ENCODE data around the gene WDR93. TPM values are rescaled to one million over a fixed set of nuclear protein-coding genes. Genes with fewer than 3 reads are reported as not detected.
A peak's percentile ranks its signal among the peaks of the same experiment; 100 is the strongest.

WDR93 gene
- total and polyA plus RNA-seq, 2 donors from 2014 or later = 1.2 to 2.5 TPM

DNA sequence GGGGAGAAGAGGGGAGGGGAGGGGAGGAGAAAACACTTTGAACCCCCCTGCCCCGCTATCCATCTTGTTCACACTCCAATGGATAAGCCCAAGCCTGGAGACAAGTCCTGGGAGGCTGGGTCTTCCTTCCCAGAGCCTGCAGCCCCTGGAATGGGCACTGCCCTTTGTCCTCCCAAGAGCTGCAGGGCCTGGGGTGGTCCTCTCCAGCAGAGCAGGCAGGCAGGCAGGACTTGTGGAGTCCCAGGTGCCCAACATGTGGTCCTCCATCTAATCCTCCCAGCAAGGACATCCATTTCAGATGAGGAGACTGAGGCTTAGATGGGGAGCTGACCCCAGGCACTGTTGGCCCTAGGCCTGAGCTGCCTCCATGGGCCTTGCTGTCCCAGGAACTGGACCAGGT is 75.1 kb downstream of the WDR93 start:
- intact Hi-C loops (cut with DNase I) = no loop called here
- H3K9me3 ChIP-seq (ENCODE audit: control insufficient read depth in 2 of 3, insufficient read depth in 1 of 3, low read length in 3 of 3) = no peaks in the 10 kb centered on the region
- no peak overlapping the region for H3K4me3 ChIP-seq (ENCODE audit: low read length in 3 of 3)
- peak in 1 of 5 donors; percentile 39 for DNase-seq
- no peaks in the 10 kb centered on the region for H3K27me3 ChIP-seq (ENCODE audit: control insufficient read depth, insufficient read depth, low read length)
- peaks cover 0 to 18% (median 17%) of the 10 kb centered on the region in 3 donors for H3K4me1 ChIP-seq (ENCODE audit: control insufficient read depth in 2 of 3, insufficient read depth in 2 of 3, low read depth in 1 of 3, low read length in 3 of 3)
- TF ChIP-seq, protein P1, sequence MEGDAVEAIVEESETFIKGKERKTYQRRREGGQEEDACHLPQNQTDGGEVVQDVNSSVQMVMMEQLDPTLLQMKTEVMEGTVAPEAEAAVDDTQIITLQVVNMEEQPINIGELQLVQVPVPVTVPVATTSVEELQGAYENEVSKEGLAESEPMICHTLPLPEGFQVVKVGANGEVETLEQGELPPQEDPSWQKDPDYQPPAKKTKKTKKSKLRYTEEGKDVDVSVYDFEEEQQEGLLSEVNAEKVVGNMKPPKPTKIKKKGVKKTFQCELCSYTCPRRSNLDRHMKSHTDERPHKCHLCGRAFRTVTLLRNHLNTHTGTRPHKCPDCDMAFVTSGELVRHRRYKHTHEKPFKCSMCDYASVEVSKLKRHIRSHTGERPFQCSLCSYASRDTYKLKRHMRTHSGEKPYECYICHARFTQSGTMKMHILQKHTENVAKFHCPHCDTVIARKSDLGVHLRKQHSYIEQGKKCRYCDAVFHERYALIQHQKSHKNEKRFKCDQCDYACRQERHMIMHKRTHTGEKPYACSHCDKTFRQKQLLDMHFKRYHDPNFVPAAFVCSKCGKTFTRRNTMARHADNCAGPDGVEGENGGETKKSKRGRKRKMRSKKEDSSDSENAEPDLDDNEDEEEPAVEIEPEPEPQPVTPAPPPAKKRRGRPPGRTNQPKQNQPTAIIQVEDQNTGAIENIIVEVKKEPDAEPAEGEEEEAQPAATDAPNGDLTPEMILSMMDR (IDR thresholded peaks at IDR 0.05; ENCODE audit: borderline replicate concordance, extremely low read depth, insufficient read depth) = no peak
- no peak overlapping the region for H3K9ac ChIP-seq (ENCODE audit: low read length in 3 of 3)
- FAIRE-seq = no peak
- H3K27ac ChIP-seq (ENCODE audit: low read depth in 2 of 2, low read length in 2 of 2) = no peak overlapping the region
- no peaks in the 10 kb centered on the region for H3K36me3 ChIP-seq (ENCODE audit: control insufficient read depth in 2 of 3, insufficient read depth in 3 of 3, low read length in 3 of 3)

- Histone ChIP-seq H3K9me3 (ENCODE audit: control insufficient read depth in 2 of 3, insufficient read depth in 1 of 3, low read length in 3 of 3) (no peaks in the 10 kb centered on the region), H3K4me3 (ENCODE audit: low read length in 3 of 3) (no peak overlapping the region), H3K36me3 (ENCODE audit: control insufficient read depth in 2 of 3, insufficient read depth in 3 of 3, low read length in 3 of 3) (no peaks in the 10 kb centered on the region), H3K27me3 (ENCODE audit: control insufficient read depth, insufficient read depth, low read length) (no peaks in the 10 kb centered on the region), H3K4me1 (ENCODE audit: control insufficient read depth in 2 of 3, insufficient read depth in 2 of 3, low read depth in 1 of 3, low read length in 3 of 3) (peaks cover 0 to 17% (median 13%) of the 10 kb centered on the region in 3 donors), H3K27ac (ENCODE audit: low read depth in 2 of 2, low read length in 2 of 2) (no peak overlapping the region), H3K9ac (ENCODE audit: low read length in 3 of 3) (no peak overlapping the region)
- intact Hi-C loops (cut with DNase I) = no loop called here
- TF ChIP-seq, protein P1 (IDR thresholded peaks at IDR 0.05; ENCODE audit: borderline replicate concordance, extremely low read depth, insufficient read depth) = no peak
- DNase-seq = peak in 1 of 5 donors; percentile 70
- no peak for FAIRE-seq
These were observed 76.0 kb downstream of the WDR93 start for GRCh38 chr15:89766357-89767311.

GRCh38 chr15:89767411-89767915 is 76.9 kb downstream of the WDR93 start:
- H3K27me3 ChIP-seq (ENCODE audit: control insufficient read depth, insufficient read depth, low read length) = no peaks in the 10 kb centered on the region
- H3K9ac ChIP-seq (ENCODE audit: low read length in 3 of 3) = no peak overlapping the region
- H3K4me3 ChIP-seq (ENCODE audit: low read length in 3 of 3) = no peak overlapping the region
- peak overlapping the region in 1 of 2 donors; percentile 20 for H3K27ac ChIP-seq (ENCODE audit: low read depth in 2 of 2, low read length in 2 of 2)
- no peaks in the 10 kb centered on the region for H3K9me3 ChIP-seq (ENCODE audit: control insufficient read depth in 2 of 3, insufficient read depth in 1 of 3, low read length in 3 of 3)
- FAIRE-seq (no peak), DNase-seq (peak in 1 of 5 donors; percentile 71)
- intact Hi-C loops (cut with DNase I) = no loop called here
- peaks cover 0 to 17% (median 12%) of the 10 kb centered on the region in 3 donors for H3K4me1 ChIP-seq (ENCODE audit: control insufficient read depth in 2 of 3, insufficient read depth in 2 of 3, low read depth in 1 of 3, low read length in 3 of 3)
- no peaks in the 10 kb centered on the region for H3K36me3 ChIP-seq (ENCODE audit: control insufficient read depth in 2 of 3, insufficient read depth in 3 of 3, low read length in 3 of 3)
- TF ChIP-seq, protein P1 (IDR thresholded peaks at IDR 0.05; ENCODE audit: borderline replicate concordance, extremely low read depth, insufficient read depth) = no peak
